ENCODE measurements around the gene COMT. TPM values are rescaled to one million over a fixed set of nuclear protein-coding genes. Genes with fewer than 3 reads are reported as not detected.
A peak's percentile ranks its signal among the peaks of the same experiment; 100 is the strongest.

COMT gene
- total RNA-seq, 4 donors from 2014 or later = 105 to 235 (median 208) TPM

DNA sequence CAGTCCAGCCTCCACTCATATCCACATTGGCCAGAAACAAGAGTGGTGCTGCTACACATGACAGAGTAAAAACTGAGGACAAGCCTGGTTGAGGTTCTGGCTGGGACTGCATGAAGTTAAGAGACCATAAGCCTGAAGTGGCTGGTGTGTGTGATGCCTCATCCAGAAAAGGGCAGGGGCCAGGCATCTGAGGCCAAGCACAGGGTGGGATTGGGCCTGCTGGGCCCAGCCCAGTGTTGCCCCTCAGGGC is 49.7 kb downstream of the COMT start:
- Histone ChIP-seq H3K27ac (peak overlapping the region; percentile 8 to 79 (median 72)), H3K27me3 (no peaks in the 10 kb centered on the region), H3K36me3 (no peaks in the 10 kb centered on the region), H3K4me3 (no peak overlapping the region), H3K9me3 (no peaks in the 10 kb centered on the region), H3K4me1 (peaks cover 0 to 76% (median 32%) of the 10 kb centered on the region in 3 donors)
- no peak for TF ChIP-seq EP300 (IDR thresholded peaks at IDR 0.05)
- no peak for TF ChIP-seq POLR2A (IDR thresholded peaks at IDR 0.05)
- no peak for TF ChIP-seq CTCF (IDR thresholded peaks at IDR 0.05)
- no peak for TF ChIP-seq POLR2AphosphoS5 (IDR thresholded peaks at IDR 0.05)
- ATAC-seq = no peak

DNA sequence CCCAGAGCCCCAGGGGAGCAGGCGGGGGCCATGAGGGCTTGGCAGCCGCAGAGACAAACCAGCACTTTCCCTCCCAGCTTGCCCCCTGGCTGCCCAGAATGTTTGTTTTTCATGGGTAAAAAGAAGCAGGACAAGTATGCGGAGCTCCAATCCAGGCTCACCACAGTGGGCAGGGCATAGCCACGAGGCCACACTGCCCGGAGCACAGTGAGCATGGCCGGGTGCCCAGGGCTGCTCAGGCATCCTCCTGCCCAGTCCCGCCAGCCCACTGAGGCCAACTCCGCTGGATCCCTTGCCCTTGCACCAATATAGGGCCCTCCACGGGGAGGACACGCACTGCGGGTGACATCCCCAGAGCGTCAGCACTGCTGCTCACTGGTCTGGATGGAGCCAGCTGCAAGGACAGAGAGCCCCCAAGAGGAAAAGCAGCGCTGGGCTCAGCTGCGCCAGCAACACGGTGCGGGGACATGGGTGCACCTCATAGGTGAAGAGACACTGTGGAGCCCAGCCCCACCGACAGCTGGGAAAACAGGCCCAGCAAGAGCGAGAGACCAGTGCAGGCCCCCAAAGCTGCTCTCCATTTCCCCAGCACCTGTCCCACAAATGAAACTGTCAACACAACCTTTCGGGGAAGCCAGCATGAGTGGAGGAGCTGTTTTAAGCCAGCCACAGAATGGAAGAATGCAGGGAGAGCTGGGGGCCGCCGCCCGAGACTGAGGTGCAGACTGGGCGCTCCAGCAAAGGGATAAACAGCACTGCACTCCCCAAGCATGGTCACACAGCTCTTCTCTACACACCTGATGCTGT is 50.3 kb downstream of the COMT start:
- ATAC-seq = no peak
- Histone ChIP-seq H3K9me3 (no peaks in the 10 kb centered on the region), H3K36me3 (no peaks in the 10 kb centered on the region), H3K27ac (peak overlapping the region; percentile 8 to 79 (median 72)), H3K4me3 (no peak overlapping the region), H3K4me1 (peaks cover 0 to 76% (median 36%) of the 10 kb centered on the region in 3 donors), H3K27me3 (no peaks in the 10 kb centered on the region)
- no peak for TF ChIP-seq EP300 (IDR thresholded peaks at IDR 0.05)
- TF ChIP-seq POLR2A (IDR thresholded peaks at IDR 0.05) = no peak
- 60 to 86% methylated on average over 1 of the region's 23 CpGs for WGBS, 2 donors (ENCODE audit: low coverage in 1 of 2)

- no CpG with 5 or more reads among the region's 7 CpGs for WGBS, 2 donors (ENCODE audit: low coverage in 1 of 2)
- Histone ChIP-seq H3K4me1 (peaks cover 0 to 79% (median 36%) of the 10 kb centered on the region in 3 donors), H3K27ac (peak overlapping the region in 3 of 4 donors; percentile 71 to 79 (median 74)), H3K27me3 (no peaks in the 10 kb centered on the region), H3K36me3 (no peaks in the 10 kb centered on the region), H3K9me3 (no peaks in the 10 kb centered on the region), H3K4me3 (no peak overlapping the region)
- no peak for TF ChIP-seq POLR2AphosphoS5 (IDR thresholded peaks at IDR 0.05)
- no peak for TF ChIP-seq EP300 (IDR thresholded peaks at IDR 0.05)
- TF ChIP-seq CTCF (IDR thresholded peaks at IDR 0.05) = no peak
- no peak for TF ChIP-seq POLR2A (IDR thresholded peaks at IDR 0.05)
- ATAC-seq = no peak
Measured at GRCh38 chr22:19992481-19992911, 50.9 kb downstream of the COMT start.

GRCh38 chr22:19992921-19993355 is 51.4 kb downstream of the COMT start:
- 40% methylated on average over 2 of the region's 6 CpGs; no CpG with 5 or more reads in 1 of the 2 donors for WGBS, 2 donors (ENCODE audit: low coverage in 1 of 2)
- H3K4me3 ChIP-seq = no peak overlapping the region
- peaks cover 0 to 79% (median 36%) of the 10 kb centered on the region in 3 donors for H3K4me1 ChIP-seq
- H3K27me3 ChIP-seq = no peaks in the 10 kb centered on the region
- ATAC-seq = no peak
- peak overlapping the region in 3 of 4 donors; percentile 71 to 79 (median 74) for H3K27ac ChIP-seq
- TF ChIP-seq CTCF (IDR thresholded peaks at IDR 0.05) (no peak), POLR2A (IDR thresholded peaks at IDR 0.05) (no peak)
- no peaks in the 10 kb centered on the region for H3K36me3 ChIP-seq
- H3K9me3 ChIP-seq = no peaks in the 10 kb centered on the region

GRCh38 chr22:19993926-19994325 is 52.4 kb downstream of the COMT start:
- TF ChIP-seq POLR2A (IDR thresholded peaks at IDR 0.05) (no peak), CTCF (IDR thresholded peaks at IDR 0.05) (no peak), EP300 (IDR thresholded peaks at IDR 0.05) (no peak), POLR2AphosphoS5 (IDR thresholded peaks at IDR 0.05) (no peak)
- Histone ChIP-seq H3K4me3 (no peak overlapping the region), H3K9me3 (no peaks in the 10 kb centered on the region), H3K4me1 (peaks cover 0 to 80% (median 43%) of the 10 kb centered on the region in 3 donors), H3K27ac (peak overlapping the region in 3 of 4 donors; percentile 71 to 79 (median 74)), H3K27me3 (no peaks in the 10 kb centered on the region), H3K36me3 (no peaks in the 10 kb centered on the region)
- no peak for ATAC-seq
- WGBS, 2 donors (ENCODE audit: low coverage in 1 of 2) = 89 to 95% methylated on average over 4 to 6 of the region's 7 CpGs
